ENCODE results near the gene MYO5C. TPM values are rescaled to one million over a fixed set of nuclear protein-coding genes. Genes with fewer than 3 reads are reported as not detected.

Gene MYO5C
- total and polyA plus RNA-seq, 2 of the 13 experiments (the other 11 are each of a cell fraction or from before 2014, with no cell fraction given), result 15.7 to 23.7 TPM

DNA sequence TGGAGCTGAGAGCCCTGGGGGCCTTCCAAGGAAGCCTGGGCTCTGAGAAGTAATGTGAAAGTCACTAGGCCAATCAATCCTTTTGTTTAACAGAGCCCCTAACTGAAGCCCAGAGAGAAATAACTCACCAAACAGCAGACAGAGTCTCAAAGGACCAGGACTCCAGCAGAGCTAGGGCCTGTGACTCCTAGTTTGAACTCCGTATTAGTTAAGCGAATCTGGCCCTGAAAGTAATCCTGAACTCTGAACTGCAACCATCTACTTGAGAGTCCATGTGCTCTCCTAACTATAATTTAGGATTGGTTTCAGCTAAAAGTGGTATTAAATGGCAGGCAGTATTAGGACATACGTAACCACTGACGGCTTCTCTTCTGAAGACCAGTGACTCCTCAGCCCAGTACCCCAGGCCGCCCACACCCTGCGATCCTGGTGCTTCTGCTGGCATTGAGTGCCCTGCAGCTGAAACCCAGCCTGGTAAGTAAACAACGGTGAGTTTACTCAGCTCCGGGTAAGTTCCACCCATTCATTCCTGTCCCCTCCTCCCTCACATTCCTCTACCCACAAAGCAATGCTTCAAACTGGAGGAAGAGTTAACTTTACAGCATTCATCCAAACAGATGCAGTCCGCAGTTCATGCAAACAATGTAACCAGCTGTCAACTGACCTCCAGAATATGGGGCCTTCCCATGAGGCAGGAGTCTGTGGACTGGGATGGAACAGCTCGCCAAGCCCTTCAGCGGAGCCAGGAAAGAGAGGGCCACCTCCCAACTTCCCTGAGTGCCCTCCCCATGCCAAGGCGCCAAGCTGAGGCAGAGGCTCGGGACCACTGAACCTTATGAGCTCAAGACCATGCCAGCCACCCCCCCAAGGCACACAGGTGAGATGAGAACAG, 7.3 kb downstream of the MYO5C start (continued):
- TF ChIP-seq, protein P1, sequence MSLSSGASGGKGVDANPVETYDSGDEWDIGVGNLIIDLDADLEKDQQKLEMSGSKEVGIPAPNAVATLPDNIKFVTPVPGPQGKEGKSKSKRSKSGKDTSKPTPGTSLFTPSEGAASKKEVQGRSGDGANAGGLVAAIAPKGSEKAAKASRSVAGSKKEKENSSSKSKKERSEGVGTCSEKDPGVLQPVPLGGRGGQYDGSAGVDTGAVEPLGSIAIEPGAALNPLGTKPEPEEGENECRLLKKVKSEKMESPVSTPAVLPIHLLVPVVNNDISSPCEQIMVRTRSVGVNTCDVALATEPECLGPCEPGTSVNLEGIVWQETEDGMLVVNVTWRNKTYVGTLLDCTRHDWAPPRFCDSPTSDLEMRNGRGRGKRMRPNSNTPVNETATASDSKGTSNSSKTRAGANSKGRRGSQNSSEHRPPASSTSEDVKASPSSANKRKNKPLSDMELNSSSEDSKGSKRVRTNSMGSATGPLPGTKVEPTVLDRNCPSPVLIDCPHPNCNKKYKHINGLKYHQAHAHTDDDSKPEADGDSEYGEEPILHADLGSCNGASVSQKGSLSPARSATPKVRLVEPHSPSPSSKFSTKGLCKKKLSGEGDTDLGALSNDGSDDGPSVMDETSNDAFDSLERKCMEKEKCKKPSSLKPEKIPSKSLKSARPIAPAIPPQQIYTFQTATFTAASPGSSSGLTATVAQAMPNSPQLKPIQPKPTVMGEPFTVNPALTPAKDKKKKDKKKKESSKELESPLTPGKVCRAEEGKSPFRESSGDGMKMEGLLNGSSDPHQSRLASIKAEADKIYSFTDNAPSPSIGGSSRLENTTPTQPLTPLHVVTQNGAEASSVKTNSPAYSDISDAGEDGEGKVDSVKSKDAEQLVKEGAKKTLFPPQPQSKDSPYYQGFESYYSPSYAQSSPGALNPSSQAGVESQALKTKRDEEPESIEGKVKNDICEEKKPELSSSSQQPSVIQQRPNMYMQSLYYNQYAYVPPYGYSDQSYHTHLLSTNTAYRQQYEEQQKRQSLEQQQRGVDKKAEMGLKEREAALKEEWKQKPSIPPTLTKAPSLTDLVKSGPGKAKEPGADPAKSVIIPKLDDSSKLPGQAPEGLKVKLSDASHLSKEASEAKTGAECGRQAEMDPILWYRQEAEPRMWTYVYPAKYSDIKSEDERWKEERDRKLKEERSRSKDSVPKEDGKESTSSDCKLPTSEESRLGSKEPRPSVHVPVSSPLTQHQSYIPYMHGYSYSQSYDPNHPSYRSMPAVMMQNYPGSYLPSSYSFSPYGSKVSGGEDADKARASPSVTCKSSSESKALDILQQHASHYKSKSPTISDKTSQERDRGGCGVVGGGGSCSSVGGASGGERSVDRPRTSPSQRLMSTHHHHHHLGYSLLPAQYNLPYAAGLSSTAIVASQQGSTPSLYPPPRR (CRISPR knock-in tag; IDR thresholded peaks at IDR 0.05; ENCODE audit: borderline replicate concordance), result peak; percentile 94
- TF ChIP-seq, protein P2, sequence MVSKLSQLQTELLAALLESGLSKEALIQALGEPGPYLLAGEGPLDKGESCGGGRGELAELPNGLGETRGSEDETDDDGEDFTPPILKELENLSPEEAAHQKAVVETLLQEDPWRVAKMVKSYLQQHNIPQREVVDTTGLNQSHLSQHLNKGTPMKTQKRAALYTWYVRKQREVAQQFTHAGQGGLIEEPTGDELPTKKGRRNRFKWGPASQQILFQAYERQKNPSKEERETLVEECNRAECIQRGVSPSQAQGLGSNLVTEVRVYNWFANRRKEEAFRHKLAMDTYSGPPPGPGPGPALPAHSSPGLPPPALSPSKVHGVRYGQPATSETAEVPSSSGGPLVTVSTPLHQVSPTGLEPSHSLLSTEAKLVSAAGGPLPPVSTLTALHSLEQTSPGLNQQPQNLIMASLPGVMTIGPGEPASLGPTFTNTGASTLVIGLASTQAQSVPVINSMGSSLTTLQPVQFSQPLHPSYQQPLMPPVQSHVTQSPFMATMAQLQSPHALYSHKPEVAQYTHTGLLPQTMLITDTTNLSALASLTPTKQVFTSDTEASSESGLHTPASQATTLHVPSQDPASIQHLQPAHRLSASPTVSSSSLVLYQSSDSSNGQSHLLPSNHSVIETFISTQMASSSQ (IDR thresholded peaks at IDR 0.05; ENCODE audit: low read depth), result peak; percentile 56; the same call in 1 of the 2 replicates
- TF ChIP-seq, protein P2 (CRISPR knock-in tag; IDR thresholded peaks at IDR 0.05; ENCODE audit: borderline replicate concordance), result peak; percentile 88; the same call in 1 of the 2 replicates
- TF ChIP-seq TSC22D2 (CRISPR knock-in tag; IDR thresholded peaks at IDR 0.05; ENCODE audit: borderline replicate concordance) (peak; percentile 75; the same call in 1 of the 2 replicates), ZBTB7A (CRISPR knock-in tag; IDR thresholded peaks at IDR 0.05) (peak; percentile 56; the same call in 1 of the 2 replicates), TOPORS (CRISPR knock-in tag; IDR thresholded peaks at IDR 0.05) (peak; percentile 82; the same call in 1 of the 2 replicates), ZNF644 (CRISPR knock-in tag; IDR thresholded peaks at IDR 0.05; ENCODE audit: low read depth) (peak; percentile 89), PHF21A (CRISPR knock-in tag; IDR thresholded peaks at IDR 0.05) (peak; percentile 94), ZNF460 (CRISPR knock-in tag; IDR thresholded peaks at IDR 0.05; ENCODE audit: borderline replicate concordance) (no peak; the same call in 1 of the 2 replicates), ZNF891 (CRISPR knock-in tag; IDR thresholded peaks at IDR 0.05) (no peak), ZNF230 (CRISPR knock-in tag; IDR thresholded peaks at IDR 0.05) (peak; percentile 96), POLR2AphosphoS5 (IDR thresholded peaks at IDR 0.05; ENCODE audit: low read depth, low read length) (peak; percentile 80), ZSCAN29 (CRISPR knock-in tag; conservative IDR thresholded peaks at IDR 0.05) (peak; percentile 98), ZNF619 (CRISPR knock-in tag; IDR thresholded peaks at IDR 0.05) (peak; percentile 64; the same call in 1 of the 2 replicates), ZNF274 (CRISPR knock-in tag; IDR thresholded peaks at IDR 0.05) (no peak), TCF7L2 (IDR thresholded peaks at IDR 0.05; ENCODE audit: low read depth, low read length) (no peak), DPF2 (CRISPR knock-in tag; IDR thresholded peaks at IDR 0.05; ENCODE audit: borderline replicate concordance, low read depth) (peak; percentile 91), SNAPC2 (CRISPR knock-in tag; IDR thresholded peaks at IDR 0.05) (0 out of 2 replicates have a peak, but pooled peaks have one; percentile 61)
- TF ChIP-seq, protein P3, sequence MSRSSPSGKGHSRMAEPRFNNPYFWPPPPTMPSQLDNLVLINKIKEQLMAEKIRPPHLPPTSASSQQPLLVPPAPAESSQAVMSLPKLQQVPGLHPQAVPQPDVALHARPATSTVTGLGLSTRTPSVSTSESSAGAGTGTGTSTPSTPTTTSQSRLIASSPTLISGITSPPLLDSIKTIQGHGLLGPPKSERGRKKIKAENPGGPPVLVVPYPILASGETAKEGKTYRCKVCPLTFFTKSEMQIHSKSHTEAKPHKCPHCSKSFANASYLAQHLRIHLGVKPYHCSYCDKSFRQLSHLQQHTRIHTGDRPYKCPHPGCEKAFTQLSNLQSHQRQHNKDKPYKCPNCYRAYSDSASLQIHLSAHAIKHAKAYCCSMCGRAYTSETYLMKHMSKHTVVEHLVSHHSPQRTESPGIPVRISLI (CRISPR knock-in tag; IDR thresholded peaks at IDR 0.05; ENCODE audit: borderline replicate concordance), result peak; percentile 59; the same call in 1 of the 2 replicates
